ENCODE data around the gene IDE. TPM values are rescaled to one million over a fixed set of nuclear protein-coding genes. Genes with fewer than 3 reads are reported as not detected.

Gene IDE
- total and polyA plus RNA-seq, 2 of the 13 experiments (the other 11 are each of a cell fraction or from before 2014, with no cell fraction given): 16.1 to 52.1 TPM

- TF ChIP-seq ZNF333 (CRISPR knock-in tag; IDR thresholded peaks at IDR 0.05; ENCODE audit: borderline replicate concordance) (peak; percentile 65; the same call in 1 of the 2 replicates), ZNF256 (CRISPR knock-in tag; conservative IDR thresholded peaks at IDR 0.05) (peak; percentile 17; the same call in 1 of the 2 replicates), HMGXB3 (CRISPR knock-in tag; IDR thresholded peaks at IDR 0.05; ENCODE audit: borderline replicate concordance) (peak; percentile 69; the same call in 1 of the 2 replicates), ZNF614 (CRISPR knock-in tag; IDR thresholded peaks at IDR 0.05; ENCODE audit: borderline replicate concordance) (peak; percentile 71; the same call in 1 of the 2 replicates), SCMH1 (CRISPR knock-in tag; IDR thresholded peaks at IDR 0.05; ENCODE audit: borderline replicate concordance) (no peak), ZNF792 (CRISPR knock-in tag; IDR thresholded peaks at IDR 0.05) (peak; percentile 13; the same call in 1 of the 2 replicates), TEAD2 (CRISPR knock-in tag; IDR thresholded peaks at IDR 0.05) (no peak)
Observed at GRCh38 chr10:92573798-92574547, at the start of gene IDE (continued).

GRCh38 chr10:92619368-92619767 is 45.5 kb upstream of the IDE start:
- H3K27ac ChIP-seq (ENCODE audit: extremely low read length, insufficient read depth, low read length): no peak overlapping the region
- no peak overlapping the region for H3K4me3 ChIP-seq (replicated peaks in 1 of 3; ENCODE audit: insufficient read depth in 1 of 3, low read depth in 2 of 3, low read length in 3 of 3)
- H3K79me2 ChIP-seq (ENCODE audit: insufficient read depth, low read length): no peaks in the 10 kb centered on the region
- ChIA-PET CTCF (ENCODE audit: low intra/inter-chr PET ratio, low total read pairs) (no interaction called here), POLR2A (no interaction called here)
- no peak overlapping the region for H2AFZ ChIP-seq (ENCODE audit: low read length)
- in situ Hi-C loops (cut with HindIII; ENCODE audit: extremely low pct_ligation_motif_present, low pct_unique_long_range_greater_than_20kb): no loop called here
- intact Hi-C loops (cut with micrococcal nuclease; ENCODE audit: unreplicated experiment): no loop called here
- no peaks in the 10 kb centered on the region for H3K4me1 ChIP-seq (ENCODE audit: insufficient read depth, low read length)
- H3K36me3 ChIP-seq (replicated peaks in 1 of 2; ENCODE audit: control insufficient read depth in 1 of 2, insufficient read depth in 2 of 2, low read length in 2 of 2): peaks cover 11 to 59% of the 10 kb centered on the region in 2 experiments; a peak in 4 of 5 replicates
- no peak overlapping the region for H3K4me2 ChIP-seq (ENCODE audit: low read depth, low read length)
- FAIRE-seq: no peak
- DNase-seq (ENCODE audit: low spot score): no peak
- TF ChIP-seq ARNT2 (CRISPR knock-in tag; IDR thresholded peaks at IDR 0.05; ENCODE audit: low read depth) (no peak), RORA (CRISPR knock-in tag; IDR thresholded peaks at IDR 0.05) (no peak), ZNF441 (CRISPR knock-in tag; IDR thresholded peaks at IDR 0.05; ENCODE audit: borderline replicate concordance) (no peak), HIVEP1 (CRISPR knock-in tag; IDR thresholded peaks at IDR 0.05) (no peak), ISL2 (CRISPR knock-in tag; IDR thresholded peaks at IDR 0.05) (no peak), ZNF44 (CRISPR knock-in tag; IDR thresholded peaks at IDR 0.05) (no peak)
- ATAC-seq: no peak
- no peak overlapping the region for H3K9ac ChIP-seq (ENCODE audit: insufficient read depth, low read depth, low read length)
- no peaks in the 10 kb centered on the region; a peak in 1 of 5 replicates for H3K27me3 ChIP-seq (ENCODE audit: control insufficient read depth in 1 of 2, insufficient read depth in 2 of 2, low read length in 2 of 2)
- H4K20me1 ChIP-seq (ENCODE audit: insufficient read depth, low read length): no peaks in the 10 kb centered on the region
- no peaks in the 10 kb centered on the region for H3K9me3 ChIP-seq (ENCODE audit: low read length)
- no TSS peak for BruUV-seq (replicated peaks)

Data from HepG2 (cell line).